Neural crest cell (in vitro differentiated cells): ENCODE data around the gene ADAMTSL1. TPM values are rescaled to one million over a fixed set of nuclear protein-coding genes. Genes with fewer than 3 reads are reported as not detected.

Source experiments
- DNase-seq: peaks from one replicate; pipeline ENCODE4 v3.0.0; 2021; ENCODE audit warnings: low read depth, mixed read lengths, low spot score
- H3K27ac Mint-ChIP-seq: one replicate; pipeline ENCODE4 v1.8.0; 2021; ENCODE audit warnings: mild to moderate bottlenecking, mixed read lengths; ENCODE audit not compliant: unreplicated experiment
- H3K27me3 Mint-ChIP-seq: 2 replicates; pipeline ENCODE4 v1.8.0; 2021; ENCODE audit warnings: low read depth, mild to moderate bottlenecking, mixed read lengths
- H3K36me3 Mint-ChIP-seq: 2 replicates; pipeline ENCODE4 v1.8.0; 2021; ENCODE audit warnings: low read depth, mild to moderate bottlenecking, mixed read lengths
- H3K4me1 Mint-ChIP-seq: 2 replicates; pipeline ENCODE4 v1.8.0; 2021; ENCODE audit warnings: mixed read lengths
- H3K4me3 Mint-ChIP-seq: one replicate; pipeline ENCODE4 v1.8.0; 2021; ENCODE audit warnings: mild to moderate bottlenecking, mixed read lengths
- H3K9me3 Mint-ChIP-seq: 2 replicates; pipeline ENCODE4 v1.8.0; 2021; ENCODE audit warnings: mixed read lengths
- CTCF ChIP-seq: fragments of 200-600 bp; sonication (generic); conservative IDR thresholded peaks from 2 replicates; pipeline ENCODE4 v1.5.0; 2021; ENCODE audit warnings: antibody characterized with exemption, mild to moderate bottlenecking
- total RNA-seq: library from RNA; stranded (reverse); gene quantifications from 2 replicates; pipeline ENCODE4 v1.2.1, GENCODE V29; 2021

Gene ADAMTSL1
- total RNA-seq, 1 donor from 2014 or later = 2.3 TPM

DNA sequence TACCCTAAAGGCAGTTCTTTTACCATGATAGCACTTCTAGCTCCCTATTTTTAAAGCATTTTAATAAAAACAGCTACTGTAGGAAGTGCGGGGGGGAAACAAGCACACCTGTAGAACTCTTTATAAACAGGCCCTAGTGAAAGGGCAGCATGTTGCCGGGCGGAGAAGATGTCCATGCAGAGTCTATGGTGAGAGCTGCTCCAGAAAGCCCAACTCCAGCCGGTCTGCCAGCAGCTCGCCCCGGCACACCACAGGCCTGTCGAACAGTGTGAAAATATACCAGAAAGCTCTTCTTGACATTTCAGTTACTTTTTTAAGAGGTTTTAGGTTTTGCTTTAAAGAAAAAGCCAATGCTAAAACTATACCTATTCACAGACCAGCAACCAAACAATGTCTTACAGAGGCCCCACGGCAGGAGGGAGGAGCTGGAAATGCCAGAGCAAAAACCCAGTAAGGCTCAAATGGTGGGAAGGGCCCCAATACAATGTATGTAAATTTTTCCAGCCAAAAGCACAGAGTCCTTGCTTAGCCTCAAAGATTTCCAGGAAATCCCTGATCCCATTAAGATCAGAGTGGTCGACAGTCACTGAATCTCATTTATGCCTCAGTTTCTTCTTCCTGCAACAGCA, 437.9 kb downstream of the ADAMTSL1 start:
- no peak for TF ChIP-seq CTCF
- Mint-ChIP-seq H3K36me3 (no peaks in the 10 kb centered on the region), H3K4me3 (no peak overlapping the region), H3K27me3 (no peaks in the 10 kb centered on the region), H3K27ac (no peak overlapping the region), H3K4me1 (peaks cover 5% of the 10 kb centered on the region), H3K9me3 (no peaks in the 10 kb centered on the region)
- no peak for DNase-seq

DNA sequence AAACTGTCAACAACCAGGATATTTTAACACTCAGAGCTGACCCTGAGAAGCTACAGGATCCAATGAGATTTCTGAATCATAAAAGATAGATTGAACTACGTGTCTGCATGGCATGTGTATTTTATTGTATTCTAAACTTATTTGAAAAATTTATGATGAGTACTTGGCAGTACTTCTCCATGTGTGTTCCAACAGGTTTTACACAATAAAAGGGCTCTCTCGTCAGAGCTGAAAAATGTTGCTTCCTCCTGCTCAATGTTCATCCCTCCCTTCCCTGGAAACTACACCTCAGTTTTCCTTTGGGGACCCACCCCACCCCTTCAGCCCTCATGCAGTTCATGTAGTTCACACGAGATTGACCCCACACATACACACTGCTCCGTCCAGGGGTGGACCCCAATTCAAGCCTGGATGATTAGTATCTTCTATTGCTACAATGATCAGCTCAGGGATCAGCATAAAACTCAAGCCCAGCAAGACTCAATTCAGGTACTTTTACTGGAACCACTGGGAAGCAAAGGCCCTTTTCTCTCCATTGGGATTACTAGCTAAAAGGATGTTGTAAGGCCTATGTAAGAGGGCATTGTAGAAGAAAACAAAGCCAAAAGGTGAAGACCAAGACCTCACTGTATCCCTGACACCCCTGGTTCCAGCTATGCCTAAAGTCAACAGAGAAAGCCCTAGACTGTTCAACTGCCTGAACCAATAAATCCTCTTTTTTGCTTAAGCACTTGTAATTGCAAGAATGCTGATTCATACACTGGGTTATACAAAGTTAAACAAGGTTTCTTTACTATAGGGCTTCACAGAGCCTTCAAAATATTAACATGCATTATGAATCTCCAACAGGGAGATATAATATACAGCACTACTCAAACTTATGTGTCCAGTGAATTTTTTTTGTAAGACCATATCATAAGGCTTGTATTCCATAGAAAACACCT, 446.5 kb downstream of the ADAMTSL1 start:
- Mint-ChIP-seq H3K27ac (no peak overlapping the region), H3K36me3 (no peaks in the 10 kb centered on the region), H3K4me1 (no peaks in the 10 kb centered on the region), H3K9me3 (no peaks in the 10 kb centered on the region), H3K27me3 (no peaks in the 10 kb centered on the region), H3K4me3 (no peak overlapping the region)
- no peak for TF ChIP-seq CTCF
- no peak for DNase-seq

DNA sequence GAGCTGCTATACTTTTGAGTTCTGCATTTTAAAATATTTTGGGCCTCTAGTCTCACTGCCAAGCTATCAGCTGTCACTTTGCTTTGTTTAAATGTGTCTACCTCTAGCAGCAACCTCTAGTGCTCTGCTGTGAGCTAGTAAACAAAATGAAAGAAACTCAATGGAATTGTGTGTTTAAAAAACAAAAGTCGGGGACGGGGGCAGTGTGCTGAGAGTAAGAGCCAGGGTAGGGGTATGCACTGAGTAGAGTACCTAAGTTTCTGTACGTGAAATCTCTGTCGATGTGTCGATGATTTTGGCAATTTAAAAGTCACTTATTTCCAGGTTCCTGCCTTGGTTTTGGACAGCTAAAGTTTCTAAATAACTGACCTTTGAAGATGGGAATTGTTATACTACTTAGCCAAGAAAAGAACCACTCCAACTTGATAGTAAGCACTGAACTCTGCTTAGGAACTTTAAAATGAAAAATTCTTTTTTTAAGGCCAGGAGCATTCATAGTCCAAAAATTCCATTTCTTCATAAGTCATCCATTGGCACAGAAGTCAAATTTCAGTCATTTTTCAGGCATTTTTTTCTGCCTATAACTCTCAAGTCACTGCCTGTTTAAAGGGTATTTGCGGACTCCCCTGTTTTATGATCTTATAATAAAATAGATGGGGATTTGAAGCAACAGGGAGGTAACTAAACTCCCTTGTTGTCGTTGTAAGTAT, 447.6 kb downstream of the ADAMTSL1 start:
- TF ChIP-seq CTCF = no peak
- H3K4me1 Mint-ChIP-seq = no peaks in the 10 kb centered on the region
- H3K27me3 Mint-ChIP-seq = no peaks in the 10 kb centered on the region
- no peak overlapping the region for H3K27ac Mint-ChIP-seq
- H3K9me3 Mint-ChIP-seq = no peaks in the 10 kb centered on the region
- H3K36me3 Mint-ChIP-seq = no peaks in the 10 kb centered on the region
- H3K4me3 Mint-ChIP-seq = no peak overlapping the region
- DNase-seq = no peak

DNA sequence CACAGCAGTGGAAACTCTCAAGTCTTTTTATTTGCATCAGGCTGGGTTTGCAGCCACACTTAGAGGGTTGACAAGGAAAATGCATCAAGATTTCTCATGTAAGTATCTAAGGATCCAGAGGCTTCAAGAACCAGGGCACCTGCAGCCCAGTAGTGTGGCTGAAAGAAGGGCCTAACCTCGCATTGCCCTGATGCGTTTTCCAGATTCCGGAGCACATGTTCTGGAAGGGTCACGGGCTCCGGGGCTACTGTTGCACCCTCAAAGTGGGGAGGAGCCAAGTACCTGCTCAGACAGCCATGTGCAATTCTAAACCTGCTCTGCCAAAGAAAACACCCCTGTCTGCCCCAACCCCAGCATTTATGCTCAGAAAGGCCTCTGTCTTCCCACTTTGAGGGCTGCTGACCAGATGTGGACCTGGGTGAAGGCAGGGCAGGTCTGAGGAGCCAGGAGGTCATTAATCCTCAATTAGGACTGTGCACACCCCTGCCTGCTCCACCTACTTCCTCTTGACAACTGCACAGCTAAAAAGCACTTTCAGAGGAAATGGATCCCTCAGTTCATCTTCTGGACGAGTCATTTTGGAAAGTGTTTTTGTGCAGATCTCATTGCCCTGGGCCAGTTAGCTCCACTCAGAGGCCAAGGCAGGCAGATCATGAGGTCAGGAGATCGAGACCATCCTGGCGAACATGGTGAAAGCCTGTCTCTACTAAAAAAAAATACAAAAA, 448.4 kb downstream of the ADAMTSL1 start:
- H3K36me3 Mint-ChIP-seq = no peaks in the 10 kb centered on the region
- TF ChIP-seq CTCF = no peak
- H3K4me1 Mint-ChIP-seq = no peaks in the 10 kb centered on the region
- no peaks in the 10 kb centered on the region for H3K27me3 Mint-ChIP-seq
- no peak overlapping the region for H3K27ac Mint-ChIP-seq
- DNase-seq = no peak
- no peaks in the 10 kb centered on the region for H3K9me3 Mint-ChIP-seq
- H3K4me3 Mint-ChIP-seq = no peak overlapping the region

GRCh38 chr9:18923167-18923566, 449.2 kb downstream of the ADAMTSL1 start:
- no peak overlapping the region for H3K27ac Mint-ChIP-seq
- TF ChIP-seq CTCF = no peak
- H3K36me3 Mint-ChIP-seq = no peaks in the 10 kb centered on the region
- H3K9me3 Mint-ChIP-seq = no peaks in the 10 kb centered on the region
- no peaks in the 10 kb centered on the region for H3K4me1 Mint-ChIP-seq
- no peaks in the 10 kb centered on the region for H3K27me3 Mint-ChIP-seq
- no peak overlapping the region for H3K4me3 Mint-ChIP-seq
- DNase-seq = no peak
